Dendritic cell treated with granulocyte-macrophage colony-stimulating factor and Interleukin-4, amounts not matched to agents 40 ng/mL and 50 ng/mL, for 4 days (primary cell): ENCODE data around the gene VGLL1.
A peak's percentile ranks its signal among the peaks of the same experiment; 100 is the strongest.

Experiments used
- H3K27ac Mint-ChIP-seq: one replicate; pipeline ENCODE4 v1.8.0; 2022; ENCODE audit warnings: mild to moderate bottlenecking, mixed read lengths
- H3K27me3 Mint-ChIP-seq: one replicate; pipeline ENCODE4 v1.8.0; 2022; ENCODE audit warnings: mild to moderate bottlenecking, mixed read lengths
- H3K36me3 Mint-ChIP-seq: one replicate; pipeline ENCODE4 v1.8.0; 2022; ENCODE audit warnings: low read depth, mixed read lengths
- H3K4me1 Mint-ChIP-seq: one replicate; pipeline ENCODE4 v1.8.0; 2022; ENCODE audit warnings: low read depth, mixed read lengths
- H3K4me3 Mint-ChIP-seq: one replicate; pipeline ENCODE4 v1.8.0; 2022; ENCODE audit warnings: mild to moderate bottlenecking, moderate library complexity, mixed read lengths
- H3K9me3 Mint-ChIP-seq: one replicate; pipeline ENCODE4 v1.8.0; 2022; ENCODE audit warnings: mixed read lengths
- intact Hi-C: fragments of 100-400 bp; cut with micrococcal nuclease; formaldehyde crosslinking; loops from one replicate; pipeline ENCODE4 v1.15.0; 2022

The VGLL1 gene

GRCh38 chrX:136531951-136532350, at the start of gene VGLL1:
VGLL1 (plus strand) TSS chrX:136532215; CDS start chrX:136536021, 3,806 bp downstream.
- H3K27me3 Mint-ChIP-seq = no peaks in the 10 kb centered on the region
- intact Hi-C loops = no loop called here
- H3K9me3 Mint-ChIP-seq = no peaks in the 10 kb centered on the region
- H3K36me3 Mint-ChIP-seq = no peaks in the 10 kb centered on the region
- H3K4me3 Mint-ChIP-seq = no peak within 1 kb of the TSS
- H3K27ac Mint-ChIP-seq = no peak within 1 kb of the TSS
- no peaks in the 10 kb centered on the region for H3K4me1 Mint-ChIP-seq

GRCh38 chrX:136487647-136488046, 44.4 kb upstream of the VGLL1 start, which contains the start of gene BRS3:
BRS3 (plus strand) TSS chrX:136487947; CDS start chrX:136488115, 168 bp downstream.
- H3K27me3 Mint-ChIP-seq = no peaks in the 10 kb centered on the region
- no peak within 1 kb of the TSS for H3K4me3 Mint-ChIP-seq
- intact Hi-C loops = no loop called here
- no peaks in the 10 kb centered on the region for H3K4me1 Mint-ChIP-seq
- H3K36me3 Mint-ChIP-seq = no peaks in the 10 kb centered on the region
- H3K27ac Mint-ChIP-seq = no peak within 1 kb of the TSS
- H3K9me3 Mint-ChIP-seq = no peaks in the 10 kb centered on the region

DNA sequence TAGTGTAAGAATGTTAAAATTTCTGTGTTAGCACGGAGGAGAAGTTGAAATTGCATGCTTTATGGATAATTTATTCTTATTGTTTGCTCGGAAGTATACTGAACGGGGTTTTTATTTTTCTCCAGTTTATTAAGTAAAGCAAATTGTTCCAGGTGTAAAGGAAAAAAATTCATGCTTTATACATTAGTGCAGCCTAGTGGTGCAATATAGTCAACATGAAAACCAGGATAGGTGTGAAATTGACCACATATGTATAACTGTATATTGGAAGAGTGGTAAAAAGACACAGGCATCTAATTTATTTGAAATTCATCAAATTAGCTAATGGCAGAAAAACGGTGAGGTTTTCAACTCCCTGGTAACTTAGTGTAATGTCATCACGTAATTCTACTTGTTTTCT, 43.3 kb upstream of the VGLL1 start:
- intact Hi-C loops = no loop called here
- Mint-ChIP-seq H3K9me3 (no peaks in the 10 kb centered on the region), H3K27me3 (no peaks in the 10 kb centered on the region), H3K36me3 (no peaks in the 10 kb centered on the region), H3K27ac (no peak overlapping the region), H3K4me3 (no peak overlapping the region), H3K4me1 (no peaks in the 10 kb centered on the region)

DNA sequence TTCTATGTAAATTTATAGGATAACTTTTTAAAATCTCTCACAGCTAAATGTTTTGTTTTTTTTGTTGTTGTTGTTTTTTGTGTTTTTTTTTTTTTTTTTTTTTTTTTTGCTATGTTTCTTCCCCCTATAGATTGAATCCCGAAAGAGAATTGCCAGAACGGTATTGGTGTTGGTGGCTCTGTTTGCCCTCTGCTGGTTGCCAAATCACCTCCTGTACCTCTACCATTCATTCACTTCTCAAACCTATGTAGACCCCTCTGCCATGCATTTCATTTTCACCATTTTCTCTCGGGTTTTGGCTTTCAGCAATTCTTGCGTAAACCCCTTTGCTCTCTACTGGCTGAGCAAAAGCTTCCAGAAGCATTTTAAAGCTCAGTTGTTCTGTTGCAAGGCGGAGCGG, 40.2 kb upstream of the VGLL1 start:
- no peaks in the 10 kb centered on the region for H3K9me3 Mint-ChIP-seq
- peaks cover 5% of the 10 kb centered on the region for H3K4me1 Mint-ChIP-seq
- intact Hi-C loops = no loop called here
- H3K36me3 Mint-ChIP-seq = no peaks in the 10 kb centered on the region
- no peak overlapping the region for H3K27ac Mint-ChIP-seq
- H3K27me3 Mint-ChIP-seq = no peaks in the 10 kb centered on the region
- no peak overlapping the region for H3K4me3 Mint-ChIP-seq

GRCh38 chrX:136493011-136493410, 39.0 kb upstream of the VGLL1 start:
- H3K4me1 Mint-ChIP-seq = peaks cover 5% of the 10 kb centered on the region
- intact Hi-C loops = no loop called here
- no peaks in the 10 kb centered on the region for H3K9me3 Mint-ChIP-seq
- H3K27me3 Mint-ChIP-seq = no peaks in the 10 kb centered on the region
- no peaks in the 10 kb centered on the region for H3K36me3 Mint-ChIP-seq
- H3K27ac Mint-ChIP-seq = no peak overlapping the region
- H3K4me3 Mint-ChIP-seq = no peak overlapping the region

- Mint-ChIP-seq H3K27ac (peak overlapping the region; percentile 56), H3K9me3 (no peaks in the 10 kb centered on the region), H3K36me3 (peaks cover 6% of the 10 kb centered on the region), H3K4me1 (peaks cover 10% of the 10 kb centered on the region), H3K27me3 (no peaks in the 10 kb centered on the region), H3K4me3 (no peak overlapping the region)
- intact Hi-C loops = loop anchor here (5.0 kb wide), 1 partner anchor 523 kb away; the partner anchor contains the start of gene MMGT1
Measured at GRCh38 chrX:136495043-136495442, 37.0 kb upstream of the VGLL1 start.

- H3K36me3 Mint-ChIP-seq = peaks cover 8% of the 10 kb centered on the region
- H3K27ac Mint-ChIP-seq = peak overlapping the region; percentile 89
- peak overlapping the region; percentile 72 for H3K4me3 Mint-ChIP-seq
- no peaks in the 10 kb centered on the region for H3K27me3 Mint-ChIP-seq
- intact Hi-C loops = loop anchor here (5.0 kb wide), 1 partner anchor 524 kb away; the partner anchor contains the start of gene MMGT1
- peaks cover 10% of the 10 kb centered on the region for H3K4me1 Mint-ChIP-seq
- H3K9me3 Mint-ChIP-seq = no peaks in the 10 kb centered on the region
Measured at GRCh38 chrX:136496186-136496763, 35.7 kb upstream of the VGLL1 start.

DNA sequence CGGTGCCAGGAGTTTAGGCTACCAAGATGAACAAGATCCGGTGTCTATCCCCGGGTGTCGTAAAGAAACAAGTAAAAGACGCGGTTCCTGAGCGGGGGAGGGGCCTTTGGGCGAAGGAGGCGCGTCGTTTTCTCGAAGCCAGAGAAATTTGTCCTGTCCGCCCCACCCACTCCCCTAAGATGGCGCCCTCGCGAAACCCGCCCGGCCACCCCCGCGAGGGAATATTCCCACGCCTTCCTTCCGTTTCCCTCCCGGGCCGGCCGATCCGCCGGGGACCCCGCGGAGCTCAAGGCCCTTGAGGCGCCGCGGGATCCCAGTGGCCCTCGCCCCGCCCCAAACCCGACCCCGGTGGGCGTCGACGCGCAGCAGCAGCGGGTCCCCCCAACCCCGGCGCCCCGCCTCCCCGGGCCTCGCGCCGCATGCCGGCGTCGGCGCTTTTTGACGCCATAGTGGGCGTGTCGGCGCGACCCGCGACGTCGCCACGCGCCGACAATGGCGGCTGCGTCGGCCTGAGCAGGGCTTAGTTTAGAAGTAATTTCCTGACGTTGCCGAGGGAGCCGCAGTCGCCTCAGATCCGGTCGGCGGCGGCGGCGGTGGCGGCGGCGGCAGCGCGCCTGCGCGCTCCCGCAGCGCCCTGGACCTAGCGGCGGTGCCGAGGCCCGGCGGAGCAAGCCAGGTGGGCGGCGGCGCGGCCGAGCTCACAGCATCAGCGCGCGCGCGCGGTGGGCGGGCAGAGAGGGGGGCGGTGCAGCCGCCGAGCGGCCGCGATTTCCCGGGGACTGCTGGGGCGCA, 35.1 kb upstream of the VGLL1 start:
- Mint-ChIP-seq H3K9me3 (no peaks in the 10 kb centered on the region), H3K27me3 (no peaks in the 10 kb centered on the region), H3K36me3 (peaks cover 13% of the 10 kb centered on the region), H3K4me1 (peaks cover 10% of the 10 kb centered on the region), H3K27ac (peak overlapping the region; percentile 89), H3K4me3 (peak overlapping the region; percentile 77)
- intact Hi-C loops = loop anchor here (5.0 kb wide), 1 partner anchor 525 kb away; the partner anchor contains the start of gene MMGT1

DNA sequence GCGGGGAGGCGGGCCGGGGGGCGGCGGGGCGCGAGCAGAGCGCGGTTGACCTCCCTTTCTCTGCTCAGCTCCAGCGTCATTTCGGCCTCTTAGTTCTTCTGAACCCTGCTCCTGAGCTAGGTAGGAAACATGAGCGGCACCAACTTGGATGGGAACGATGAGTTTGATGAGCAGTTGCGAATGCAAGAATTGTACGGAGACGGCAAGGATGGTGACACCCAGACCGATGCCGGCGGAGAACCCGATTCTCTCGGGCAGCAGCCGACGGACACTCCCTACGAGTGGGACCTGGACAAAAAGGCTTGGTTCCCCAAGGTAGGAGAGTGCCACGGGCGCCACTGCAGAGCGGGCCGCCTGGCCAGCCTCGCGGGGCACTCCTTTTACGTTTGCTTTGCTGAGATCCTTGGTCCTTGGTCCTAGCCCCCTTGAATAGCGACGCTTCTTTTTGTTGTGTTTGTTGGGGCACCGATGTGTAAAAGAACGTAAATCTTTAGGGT, 34.4 kb upstream of the VGLL1 start, which contains the start of gene HTATSF1:
Gene HTATSF1 (plus strand): TSS at position 37 of the 497 bp plus-strand sequence. CDS start 93 bp downstream, at position 130.
- Mint-ChIP-seq H3K27ac (peak within 1 kb of the TSS; percentile 89), H3K4me3 (peak within 1 kb of the TSS; percentile 77), H3K9me3 (no peaks in the 10 kb centered on the region), H3K27me3 (no peaks in the 10 kb centered on the region), H3K4me1 (peaks cover 10% of the 10 kb centered on the region), H3K36me3 (peaks cover 13% of the 10 kb centered on the region)
- intact Hi-C loops = loop anchor here (5.0 kb wide), 1 partner anchor 525 kb away; the partner anchor contains the start of gene MMGT1

DNA sequence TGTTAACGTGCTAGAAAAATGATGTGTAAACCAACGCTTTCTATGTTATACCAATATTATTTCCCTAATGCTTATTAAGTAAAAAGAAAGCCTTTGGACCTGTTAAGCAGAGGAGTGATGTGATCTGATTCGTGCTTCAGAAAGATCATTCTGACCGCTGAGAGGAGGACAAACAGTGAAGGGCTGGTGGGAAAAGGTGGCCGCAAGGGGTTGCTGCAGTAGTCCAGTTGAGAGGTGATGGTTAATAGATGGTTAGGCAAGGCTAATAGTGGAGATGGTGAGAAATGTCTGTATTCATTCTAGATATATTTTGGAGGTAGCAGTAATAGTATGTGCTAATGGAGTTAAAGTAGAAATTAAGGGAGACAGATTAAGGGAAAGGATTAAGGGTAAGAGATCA, 12.9 kb upstream of the VGLL1 start:
- Mint-ChIP-seq H3K4me3 (no peak overlapping the region), H3K4me1 (no peaks in the 10 kb centered on the region), H3K27me3 (no peaks in the 10 kb centered on the region)

GRCh38 chrX:136523770-136524169, 8.2 kb upstream of the VGLL1 start:
- Mint-ChIP-seq H3K9me3 (no peaks in the 10 kb centered on the region), H3K36me3 (no peaks in the 10 kb centered on the region), H3K27ac (no peak overlapping the region), H3K4me3 (no peak overlapping the region), H3K4me1 (no peaks in the 10 kb centered on the region), H3K27me3 (no peaks in the 10 kb centered on the region)
- intact Hi-C loops = no loop called here

More for the DNA sequence above, 12.9 kb upstream of the VGLL1 start:
- H3K36me3 Mint-ChIP-seq = no peaks in the 10 kb centered on the region
- H3K9me3 Mint-ChIP-seq = no peaks in the 10 kb centered on the region
- no peak overlapping the region for H3K27ac Mint-ChIP-seq
- intact Hi-C loops = no loop called here

DNA sequence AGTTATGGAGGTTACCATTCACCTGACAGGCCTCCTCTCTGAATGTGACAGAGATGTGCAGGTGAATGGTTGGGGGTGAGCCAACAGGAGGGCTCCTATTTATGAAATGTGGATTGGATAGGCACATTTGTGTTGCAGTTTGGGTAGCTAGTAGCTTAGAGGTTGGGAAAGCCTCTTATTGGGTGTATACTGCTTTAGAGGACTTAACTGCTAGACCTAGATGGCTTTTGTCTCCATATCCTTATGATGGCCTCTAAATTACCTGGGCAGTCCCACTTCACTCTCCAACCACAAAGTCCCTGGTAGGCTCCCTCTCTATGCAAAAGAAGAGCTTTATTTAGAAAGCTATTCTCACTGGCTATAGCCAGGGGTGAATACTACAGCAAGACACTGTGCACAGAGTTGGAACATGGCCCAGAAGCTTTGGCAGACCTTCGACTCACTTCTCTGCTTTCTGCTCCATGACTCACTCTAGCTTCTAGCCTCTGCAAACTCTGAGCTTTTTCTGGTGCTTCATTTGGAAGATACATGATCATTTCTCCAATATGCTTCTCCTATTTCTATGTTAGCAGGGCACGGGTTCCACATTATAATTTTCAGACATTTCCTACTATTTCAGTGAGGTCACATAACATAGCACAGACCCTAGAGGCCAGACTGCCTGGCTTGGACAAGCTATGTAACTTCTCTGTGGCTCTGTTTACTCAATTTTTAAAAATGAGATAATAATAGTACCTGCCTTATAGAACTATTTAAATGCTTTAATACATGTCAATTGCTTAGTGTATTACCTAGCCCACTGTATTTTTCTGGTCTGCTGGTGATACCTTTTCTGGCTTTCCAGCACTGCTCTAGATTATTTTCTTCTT, 6.0 kb upstream of the VGLL1 start:
- no peak overlapping the region for H3K27ac Mint-ChIP-seq
- no peaks in the 10 kb centered on the region for H3K36me3 Mint-ChIP-seq
- no peaks in the 10 kb centered on the region for H3K27me3 Mint-ChIP-seq
- intact Hi-C loops = no loop called here
- H3K4me3 Mint-ChIP-seq = no peak overlapping the region
- no peaks in the 10 kb centered on the region for H3K9me3 Mint-ChIP-seq
- no peaks in the 10 kb centered on the region for H3K4me1 Mint-ChIP-seq

- H3K27ac Mint-ChIP-seq = no peak overlapping the region
- no peaks in the 10 kb centered on the region for H3K9me3 Mint-ChIP-seq
- H3K36me3 Mint-ChIP-seq = no peaks in the 10 kb centered on the region
- intact Hi-C loops = no loop called here
- no peaks in the 10 kb centered on the region for H3K4me1 Mint-ChIP-seq
- no peak overlapping the region for H3K4me3 Mint-ChIP-seq
- no peaks in the 10 kb centered on the region for H3K27me3 Mint-ChIP-seq
Measured at GRCh38 chrX:136528645-136529315, 3.2 kb upstream of the VGLL1 start.
